ENCODE results near the gene ENG. TPM values are rescaled to one million over a fixed set of nuclear protein-coding genes. Genes with fewer than 3 reads are reported as not detected.

Gene ENG
- total RNA-seq, 1 donor from 2014 or later = not detected

DNA sequence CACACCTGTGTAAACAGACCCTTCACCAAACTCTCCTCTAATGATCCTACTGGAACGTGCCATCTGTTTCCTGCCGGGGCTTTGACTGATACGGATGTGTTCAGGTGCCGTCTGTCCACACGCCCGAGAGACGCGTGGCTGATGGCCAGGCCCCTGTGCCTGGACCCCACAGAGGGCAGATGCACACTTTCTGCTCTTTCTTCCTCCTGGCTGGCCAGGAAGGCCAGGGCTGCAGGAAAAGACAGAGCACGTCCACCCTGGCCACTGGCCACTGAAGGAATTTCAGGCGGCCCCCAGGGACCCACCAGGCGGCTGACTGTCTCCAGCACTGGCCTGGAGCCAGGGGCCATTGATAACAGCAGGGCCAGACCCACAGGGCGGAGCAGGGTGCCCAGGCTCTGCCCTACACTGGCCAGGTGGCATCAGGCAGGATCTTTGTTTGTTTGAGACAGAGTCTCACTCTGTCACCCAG lies 3.6 kb upstream of the ENG start:
- peak overlapping the region; percentile 85 for H3K27ac Mint-ChIP-seq
- H3K79me2 ChIP-seq (ENCODE audit: low read depth) = no peaks in the 10 kb centered on the region

DNA sequence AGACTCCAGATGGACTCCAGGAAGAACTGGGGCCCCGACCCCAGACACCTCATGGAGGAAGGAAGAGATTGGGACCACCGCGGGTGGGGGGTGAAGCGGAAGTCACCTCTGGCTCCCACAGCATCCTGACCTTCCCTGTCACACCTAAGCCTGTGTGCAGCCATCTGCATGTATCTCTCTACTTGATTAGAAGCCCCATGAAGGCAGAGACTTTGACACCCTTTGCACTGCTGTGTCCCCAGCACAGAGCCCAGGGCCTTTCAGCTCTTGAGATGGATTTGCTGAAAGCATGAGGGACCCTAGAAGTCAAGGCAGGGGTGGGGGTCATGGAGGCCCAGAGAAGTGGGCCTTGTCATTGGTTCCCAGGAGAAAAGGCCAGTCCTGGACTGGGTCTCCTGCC lies 2.8 kb upstream of the ENG start:
- no peaks in the 10 kb centered on the region for H3F3A ChIP-seq (ENCODE audit: low read depth)
- no peak overlapping the region for H3K27ac ChIP-seq
- no peaks in the 10 kb centered on the region for H3K9me3 ChIP-seq (ENCODE audit: low read depth)
- no peak overlapping the region for H2AFZ ChIP-seq (replicated peaks)
- no peaks in the 10 kb centered on the region for H3K79me2 ChIP-seq (ENCODE audit: low read depth)
- no peaks in the 10 kb centered on the region for H3K36me3 ChIP-seq
- no peak overlapping the region for H3K9ac ChIP-seq
- H3K9me3 Mint-ChIP-seq = no peaks in the 10 kb centered on the region
- H3K4me1 Mint-ChIP-seq = peaks cover 9% of the 10 kb centered on the region
- no peaks in the 10 kb centered on the region for H3K27me3 ChIP-seq
- TF ChIP-seq, protein P1, sequence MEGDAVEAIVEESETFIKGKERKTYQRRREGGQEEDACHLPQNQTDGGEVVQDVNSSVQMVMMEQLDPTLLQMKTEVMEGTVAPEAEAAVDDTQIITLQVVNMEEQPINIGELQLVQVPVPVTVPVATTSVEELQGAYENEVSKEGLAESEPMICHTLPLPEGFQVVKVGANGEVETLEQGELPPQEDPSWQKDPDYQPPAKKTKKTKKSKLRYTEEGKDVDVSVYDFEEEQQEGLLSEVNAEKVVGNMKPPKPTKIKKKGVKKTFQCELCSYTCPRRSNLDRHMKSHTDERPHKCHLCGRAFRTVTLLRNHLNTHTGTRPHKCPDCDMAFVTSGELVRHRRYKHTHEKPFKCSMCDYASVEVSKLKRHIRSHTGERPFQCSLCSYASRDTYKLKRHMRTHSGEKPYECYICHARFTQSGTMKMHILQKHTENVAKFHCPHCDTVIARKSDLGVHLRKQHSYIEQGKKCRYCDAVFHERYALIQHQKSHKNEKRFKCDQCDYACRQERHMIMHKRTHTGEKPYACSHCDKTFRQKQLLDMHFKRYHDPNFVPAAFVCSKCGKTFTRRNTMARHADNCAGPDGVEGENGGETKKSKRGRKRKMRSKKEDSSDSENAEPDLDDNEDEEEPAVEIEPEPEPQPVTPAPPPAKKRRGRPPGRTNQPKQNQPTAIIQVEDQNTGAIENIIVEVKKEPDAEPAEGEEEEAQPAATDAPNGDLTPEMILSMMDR (IDR thresholded peaks at IDR 0.05) = no peak
- TF ChIP-seq EZH2 (IDR thresholded peaks at IDR 0.05) (no peak), EZH2phosphoT487 (IDR thresholded peaks at IDR 0.05) (no peak)
- no peak for DNase-seq (ENCODE audit: low spot score)
- H3K4me3 ChIP-seq = no peak overlapping the region
- H4K20me1 ChIP-seq (ENCODE audit: low read depth) = no peaks in the 10 kb centered on the region
- no peak overlapping the region for H3K4me3 Mint-ChIP-seq
- no peak overlapping the region for H3K4me2 ChIP-seq
- H3K36me3 Mint-ChIP-seq = no peaks in the 10 kb centered on the region
- H3K27ac Mint-ChIP-seq = no peak overlapping the region
- H3K27me3 Mint-ChIP-seq (ENCODE audit: insufficient read depth, low read depth) = peaks cover 5% of the 10 kb centered on the region
- H3K4me1 ChIP-seq = no peaks in the 10 kb centered on the region

More for the DNA sequence above, 3.6 kb upstream of the ENG start:
- no peak for DNase-seq (ENCODE audit: low spot score)
- no peak overlapping the region for H3K4me3 ChIP-seq
- no peaks in the 10 kb centered on the region for H3K9me3 ChIP-seq (ENCODE audit: low read depth)
- TF ChIP-seq EZH2phosphoT487 (IDR thresholded peaks at IDR 0.05) (no peak), EZH2 (IDR thresholded peaks at IDR 0.05) (no peak)
- TF ChIP-seq, protein P1 (IDR thresholded peaks at IDR 0.05) = no peak
- Mint-ChIP-seq H3K36me3 (no peaks in the 10 kb centered on the region), H3K4me3 (no peak overlapping the region), H3K4me1 (peaks cover 14% of the 10 kb centered on the region), H3K27me3 (ENCODE audit: insufficient read depth, low read depth) (peaks cover 5% of the 10 kb centered on the region), H3K9me3 (no peaks in the 10 kb centered on the region)
- no peaks in the 10 kb centered on the region for H3K36me3 ChIP-seq
- no peaks in the 10 kb centered on the region for H3K4me1 ChIP-seq
- H4K20me1 ChIP-seq (ENCODE audit: low read depth) = no peaks in the 10 kb centered on the region
- no peak overlapping the region for H3K9ac ChIP-seq
- no peak overlapping the region for H3K4me2 ChIP-seq
- no peaks in the 10 kb centered on the region for H3F3A ChIP-seq (ENCODE audit: low read depth)
- no peak overlapping the region for H3K27ac ChIP-seq
- H2AFZ ChIP-seq (replicated peaks) = no peak overlapping the region
- no peaks in the 10 kb centered on the region for H3K27me3 ChIP-seq

DNA sequence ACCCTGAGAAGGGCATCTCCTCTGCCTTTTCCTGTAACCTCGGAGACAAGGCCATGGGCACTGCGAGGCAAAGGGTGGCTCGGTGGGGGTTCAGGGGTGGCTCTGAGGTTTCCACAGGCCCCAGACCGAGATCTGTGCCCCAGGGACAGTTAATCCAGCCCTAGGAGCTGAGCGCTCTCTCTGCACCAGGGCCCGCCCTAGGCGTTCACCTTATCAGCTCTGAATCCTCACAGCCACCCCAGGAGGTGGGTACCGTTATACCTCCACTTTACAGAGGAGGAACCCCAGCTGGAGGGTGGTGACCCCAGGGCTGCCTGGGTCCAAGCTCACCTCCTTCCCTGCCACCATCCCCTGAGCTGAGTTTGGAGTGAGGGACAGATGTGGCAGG lies 2.3 kb upstream of the ENG start:
- Histone ChIP-seq H3K4me1 (no peaks in the 10 kb centered on the region), H3K36me3 (no peaks in the 10 kb centered on the region), H3K27ac (no peak overlapping the region), H3K27me3 (no peaks in the 10 kb centered on the region), H3K9ac (no peak overlapping the region), H3K9me3 (ENCODE audit: low read depth) (no peaks in the 10 kb centered on the region), H3K4me2 (no peak overlapping the region), H4K20me1 (ENCODE audit: low read depth) (no peaks in the 10 kb centered on the region), H2AFZ (replicated peaks) (no peak overlapping the region), H3K79me2 (ENCODE audit: low read depth) (no peaks in the 10 kb centered on the region), H3K4me3 (no peak overlapping the region), H3F3A (ENCODE audit: low read depth) (no peaks in the 10 kb centered on the region)
- Mint-ChIP-seq H3K36me3 (no peaks in the 10 kb centered on the region), H3K4me1 (peaks cover 9% of the 10 kb centered on the region), H3K4me3 (no peak overlapping the region), H3K27me3 (ENCODE audit: insufficient read depth, low read depth) (peaks cover 5% of the 10 kb centered on the region), H3K27ac (no peak overlapping the region), H3K9me3 (no peaks in the 10 kb centered on the region)
- no peak for DNase-seq (ENCODE audit: low spot score)
- TF ChIP-seq EZH2 (IDR thresholded peaks at IDR 0.05) (no peak), EZH2phosphoT487 (IDR thresholded peaks at IDR 0.05) (no peak)
- TF ChIP-seq, protein P1 (IDR thresholded peaks at IDR 0.05) = no peak

Measured in neural progenitor cell (in vitro differentiated cells).